Measurements from ENCODE around the gene IL18BP.

The IL18BP gene

GRCh38 chr11:71998649-71999310 is at the start of gene IL18BP:
Gene IL18BP (plus strand): TSS chr11:71998909. CDS start chr11:71999985, 1,076 bp downstream.
- no peak for DNase-seq

GRCh38 chr11:71949034-71949433 is 49.7 kb upstream of the IL18BP start:
- DNase-seq = no peak

- DNase-seq = no peak
Observed at GRCh38 chr11:71951741-71952310, 46.9 kb upstream of the IL18BP start.

- DNase-seq = no peak
Observed at GRCh38 chr11:71955898-71956456, 42.7 kb upstream of the IL18BP start.

- no peak for DNase-seq
Observed at GRCh38 chr11:71962428-71963038, 36.2 kb upstream of the IL18BP start.

DNA sequence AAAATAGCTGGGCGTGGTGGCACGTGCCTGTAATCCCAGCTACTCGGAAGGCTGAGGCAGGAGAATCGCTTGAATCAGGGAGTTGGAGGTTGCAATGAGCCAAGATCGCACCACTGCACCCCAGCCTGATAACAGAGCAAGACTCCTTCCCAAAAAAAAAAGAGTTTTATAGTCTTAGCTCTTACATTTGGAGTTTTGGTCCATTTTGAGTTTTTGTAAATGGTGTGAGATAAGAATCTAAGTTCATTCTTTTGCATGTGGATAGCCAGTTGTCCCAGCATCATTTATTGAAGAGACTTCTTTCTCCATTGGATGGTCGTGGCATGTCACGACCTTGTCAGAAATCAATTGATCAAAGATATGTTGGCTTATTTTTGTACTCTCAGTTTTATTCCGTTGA is 35.2 kb upstream of the IL18BP start:
- no peak for DNase-seq

DNA sequence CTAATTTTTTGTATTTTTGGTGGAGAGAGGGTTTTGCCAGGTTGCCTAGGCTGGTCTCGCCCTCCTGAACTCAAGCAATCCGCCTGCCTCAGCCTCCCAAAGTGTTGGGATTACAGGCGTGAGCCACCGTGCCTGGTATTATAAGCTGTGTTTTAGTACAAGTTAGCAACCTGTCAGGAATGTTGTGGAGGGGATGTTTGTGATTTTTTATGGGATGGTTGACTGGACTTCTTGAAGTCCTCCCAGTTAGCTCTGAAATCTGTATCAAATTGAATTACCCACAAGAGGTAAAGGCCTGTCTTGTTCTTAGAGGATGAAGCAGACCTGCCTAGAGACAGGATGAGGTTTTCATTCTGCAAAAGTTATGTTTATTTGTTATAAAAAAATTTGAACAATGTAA is 34.1 kb upstream of the IL18BP start:
- DNase-seq = no peak

DNA sequence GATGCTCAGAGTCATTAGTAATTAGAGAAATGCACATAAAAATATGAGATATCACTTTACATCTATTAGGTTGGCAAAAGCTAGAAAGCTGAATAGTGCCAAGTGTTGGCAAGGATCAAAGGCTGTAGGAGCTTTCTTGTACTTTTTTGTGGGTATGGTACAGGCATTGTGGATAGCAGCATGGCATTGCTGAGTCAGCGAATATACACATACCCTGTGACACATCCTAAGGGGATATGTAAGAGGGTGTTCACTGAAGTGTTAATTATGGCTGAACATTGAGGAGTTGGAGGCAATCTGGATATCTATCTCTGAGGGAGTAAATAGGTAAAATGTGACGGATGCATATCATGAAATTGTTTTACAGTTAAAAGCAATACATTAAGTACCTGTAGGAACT is 27.0 kb upstream of the IL18BP start:
- DNase-seq = no peak

GRCh38 chr11:71976551-71976950 is 22.2 kb upstream of the IL18BP start:
- DNase-seq = no peak

DNA sequence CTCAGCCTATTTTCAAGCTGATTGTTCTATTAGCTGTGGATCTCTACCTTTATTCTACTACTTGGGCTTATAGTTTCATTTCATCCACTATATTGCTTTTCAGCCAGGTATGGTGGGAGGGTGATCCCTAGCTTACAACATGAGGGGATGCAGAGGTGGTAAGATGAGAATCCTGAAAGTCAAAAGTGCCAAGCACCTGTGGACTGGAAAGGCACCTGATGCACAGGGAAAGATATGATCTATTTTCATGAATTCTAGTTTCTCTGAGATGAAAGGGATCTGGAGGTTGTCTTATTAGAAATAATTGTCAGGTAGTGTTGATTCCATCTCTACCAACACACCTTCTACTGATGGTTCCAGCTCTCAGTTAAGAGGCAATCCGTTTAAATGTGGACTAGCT is 21.6 kb upstream of the IL18BP start:
- DNase-seq = no peak

GRCh38 chr11:71977743-71978418 is 20.8 kb upstream of the IL18BP start:
- no peak for DNase-seq

DNA sequence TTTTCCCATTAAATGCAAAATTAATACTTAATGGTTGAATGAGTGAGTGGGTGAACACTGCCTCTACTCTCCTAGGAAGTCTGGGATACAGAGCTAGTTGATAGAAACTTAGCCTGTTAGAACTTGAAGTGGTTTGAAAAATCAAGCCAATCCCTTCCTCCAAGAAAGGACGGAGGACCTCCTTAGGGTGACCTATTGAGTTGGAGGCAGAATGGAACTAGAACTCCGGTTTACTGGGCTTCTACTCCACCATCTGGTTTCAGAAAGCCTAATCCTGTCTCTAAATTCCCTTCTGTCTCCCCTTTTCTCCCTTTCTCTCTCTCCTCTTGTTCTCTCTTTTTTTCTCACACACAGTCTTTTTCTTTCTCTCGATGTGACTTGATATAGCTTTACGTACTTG is 19.6 kb upstream of the IL18BP start:
- DNase-seq = no peak

GRCh38 chr11:71979602-71980001 is 19.1 kb upstream of the IL18BP start:
- no peak for DNase-seq

- no peak for DNase-seq
Observed at GRCh38 chr11:71986131-71986530, 12.6 kb upstream of the IL18BP start.

DNA sequence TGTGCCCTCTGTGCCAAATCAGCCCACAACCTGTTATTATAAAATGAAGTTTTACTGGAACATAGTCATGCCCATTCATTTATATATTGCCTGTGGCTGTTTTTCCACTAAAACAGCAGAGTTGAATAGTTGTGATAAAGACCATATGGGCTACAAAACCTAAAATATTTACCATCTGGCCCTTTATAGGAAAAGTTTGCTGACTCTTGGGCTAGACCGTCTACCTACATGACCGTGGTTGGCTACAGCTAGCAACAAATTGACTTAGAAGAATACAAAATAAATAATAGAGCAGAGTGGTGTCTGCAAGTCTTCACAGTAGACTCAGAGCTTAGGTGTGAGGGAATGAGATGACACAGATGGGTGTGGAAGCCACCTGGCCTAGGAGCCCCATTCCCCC is 11.2 kb upstream of the IL18BP start:
- no peak for DNase-seq

GRCh38 chr11:71988050-71988449 is 10.7 kb upstream of the IL18BP start:
- DNase-seq = no peak

DNA sequence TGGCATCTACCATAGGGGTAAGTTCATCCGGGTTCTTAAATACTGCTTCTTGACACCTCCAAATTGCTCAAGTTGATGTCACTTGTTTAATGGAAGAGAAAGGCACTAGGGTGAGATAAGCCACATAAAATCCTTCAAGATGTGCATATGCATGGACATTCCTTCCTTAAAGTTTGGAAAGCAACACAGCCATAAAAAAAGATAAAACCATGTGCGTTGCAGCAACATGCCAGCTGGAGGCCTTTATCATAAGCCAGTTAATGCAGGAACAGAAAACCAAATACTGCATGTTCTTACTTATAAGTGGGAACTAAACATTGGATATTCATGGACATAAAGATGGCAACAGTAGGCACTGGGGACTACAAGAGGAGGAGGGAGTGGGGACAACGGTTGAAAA is 8.0 kb upstream of the IL18BP start:
- DNase-seq = no peak

DNA sequence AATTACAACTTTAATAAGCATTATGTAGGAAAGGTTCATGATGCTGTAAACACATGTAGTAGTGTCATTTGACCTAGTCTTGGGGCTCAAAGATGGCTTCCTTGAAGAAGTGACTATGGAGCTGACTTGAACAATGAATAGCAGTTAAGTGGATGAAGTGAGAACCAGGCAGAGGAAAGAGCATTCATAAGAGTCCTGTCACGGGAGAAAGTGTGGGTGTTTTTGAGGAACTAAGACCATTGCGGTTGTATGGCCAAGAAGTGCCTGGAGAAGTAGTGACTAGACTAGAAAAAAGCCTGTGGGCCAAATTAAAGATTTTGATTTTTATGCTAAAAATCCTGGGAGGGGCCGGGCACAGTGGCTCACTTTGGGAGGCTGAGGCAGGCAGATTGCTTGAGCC is 7.2 kb upstream of the IL18BP start:
- no peak for DNase-seq

- DNase-seq = no peak
Observed at GRCh38 chr11:71992136-71992730, 6.5 kb upstream of the IL18BP start.

DNA sequence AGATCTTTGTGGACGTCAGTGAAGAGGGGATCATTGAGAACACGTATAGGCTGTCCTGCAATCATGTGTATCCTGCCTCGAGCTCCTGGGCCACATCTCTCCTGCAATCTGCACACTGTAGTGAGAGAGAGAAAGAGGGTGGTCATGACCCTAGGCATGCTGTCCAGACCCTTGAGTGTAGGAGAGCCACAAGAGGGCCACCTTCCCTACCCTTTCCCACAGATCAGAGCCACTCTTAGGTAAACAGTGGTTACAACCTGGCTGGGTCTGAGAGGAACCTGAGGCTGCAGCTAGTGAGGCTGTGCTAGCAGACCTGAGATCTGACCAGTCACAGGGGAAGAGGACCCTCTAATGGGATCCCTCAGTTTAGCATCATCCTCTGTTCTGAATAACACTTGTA is 3.9 kb upstream of the IL18BP start:
- DNase-seq = no peak

- DNase-seq = no peak
Observed at GRCh38 chr11:71995726-71996291, 2.9 kb upstream of the IL18BP start.

- DNase-seq = no peak
Observed at GRCh38 chr11:71996517-71996916, 2.2 kb upstream of the IL18BP start.

DNA sequence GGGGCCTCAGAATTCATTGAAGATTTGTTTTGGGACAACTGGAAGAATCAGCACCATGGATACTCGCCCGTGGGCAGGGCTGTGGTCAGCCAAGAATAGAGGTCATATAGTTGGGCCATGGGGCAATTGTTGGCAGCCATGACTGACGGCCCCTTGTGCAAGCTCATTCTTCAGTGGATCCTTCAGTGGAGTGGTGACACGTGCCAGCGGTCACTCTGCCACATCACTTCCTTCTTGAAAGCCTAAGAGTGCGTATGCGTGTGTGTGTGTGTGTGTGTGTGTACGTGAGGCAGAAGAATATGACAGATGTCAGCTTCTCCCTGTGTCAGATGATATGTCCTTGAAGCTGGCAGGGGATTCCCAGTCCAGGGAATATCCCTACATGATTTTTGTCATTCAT is 1.8 kb upstream of the IL18BP start:
- DNase-seq = no peak

Measured in right forelimb (tissue), 1 donor.